ENCODE data around the gene DSTYK. TPM values are rescaled to one million over a fixed set of nuclear protein-coding genes. Genes with fewer than 3 reads are reported as not detected.

Gene DSTYK
- total and polyA plus RNA-seq, 2 donors (not counting 3 experiments of a cell fraction or from before 2014, with no cell fraction given): 3.6 to 8.7 TPM

GRCh38 chr1:205098242-205098641 lies 113.3 kb downstream of the DSTYK start:
- DNase-seq (ENCODE audit: low read depth, low spot score): no peak
- Histone ChIP-seq H3K4me3 (replicated peaks in 1 of 3; ENCODE audit: insufficient read depth in 1 of 3, low read depth in 1 of 3, low read length in 3 of 3) (no peak overlapping the region), H4K20me1 (replicated peaks; ENCODE audit: control insufficient read depth, extremely low read depth, insufficient read depth, low read length) (no peaks in the 10 kb centered on the region), H3K9ac (replicated peaks; ENCODE audit: extremely low read depth, insufficient read depth, low read length) (no peak overlapping the region), H3K9me1 (replicated peaks; ENCODE audit: control insufficient read depth, extremely low read depth, insufficient read depth, low read length) (no peaks in the 10 kb centered on the region), H3K9me3 (replicated peaks; ENCODE audit: control insufficient read depth, insufficient read depth, low read length) (no peaks in the 10 kb centered on the region), H2AFZ (ENCODE audit: low read depth, low read length) (no peak overlapping the region), H3K36me3 (ENCODE audit: control insufficient read depth in 2 of 2, extremely low read depth in 1 of 2, insufficient read depth in 2 of 2, low read length in 2 of 2) (peaks cover 22 to 33% of the 10 kb centered on the region in 2 experiments), H3K27me3 (ENCODE audit: control insufficient read depth in 2 of 2, insufficient read depth in 2 of 2, low read length in 2 of 2) (no peaks in the 10 kb centered on the region), H3K79me2 (ENCODE audit: control insufficient read depth, insufficient read depth, low read length) (no peaks in the 10 kb centered on the region), H3K4me1 (ENCODE audit: control insufficient read depth, extremely low read depth, insufficient read depth, low read length) (no peaks in the 10 kb centered on the region), H3K27ac (ENCODE audit: insufficient read depth, low read depth, low read length) (no peak overlapping the region), H3K4me2 (ENCODE audit: insufficient read depth, low read length) (no peak overlapping the region)
- no TSS peak for BruUV-seq (replicated peaks)
- FAIRE-seq: no peak
- CTCF ChIA-PET: interaction anchor here (1.9 kb wide), 1 partner anchor 36 kb away, joined by 6 read pairs; no protein-coding TSS in a partner anchor
- POLR2A ChIA-PET: no interaction called here
- TF ChIP-seq JUN (IDR thresholded peaks at IDR 0.05; ENCODE audit: borderline replicate concordance, insufficient read depth, insufficient read length, low read depth): no peak
- TF ChIP-seq GATA2 (IDR thresholded peaks at IDR 0.05; ENCODE audit: insufficient read depth, insufficient read length, low read depth, low read length): no peak
- no peak for TF ChIP-seq MAX (IDR thresholded peaks at IDR 0.05; ENCODE audit: insufficient read depth, insufficient read length)
- no peak for TF ChIP-seq MYC (IDR thresholded peaks at IDR 0.05; ENCODE audit: low read depth, low read length)
- intact Hi-C loops (cut with micrococcal nuclease) (no loop called here), dilution Hi-C loops (cut with MboI; ENCODE audit: extremely low pct_ligation_motif_present, low sequenced_read_pairs) (no loop called here)

- Histone ChIP-seq H3K9me3 (replicated peaks; ENCODE audit: control insufficient read depth, insufficient read depth, low read length) (no peaks in the 10 kb centered on the region), H2AFZ (ENCODE audit: low read depth, low read length) (no peak overlapping the region), H4K20me1 (replicated peaks; ENCODE audit: control insufficient read depth, extremely low read depth, insufficient read depth, low read length) (no peaks in the 10 kb centered on the region), H3K9ac (replicated peaks; ENCODE audit: extremely low read depth, insufficient read depth, low read length) (no peak overlapping the region), H3K4me3 (replicated peaks in 1 of 3; ENCODE audit: insufficient read depth in 1 of 3, low read depth in 1 of 3, low read length in 3 of 3) (no peak overlapping the region), H3K9me1 (replicated peaks; ENCODE audit: control insufficient read depth, extremely low read depth, insufficient read depth, low read length) (no peaks in the 10 kb centered on the region), H3K4me2 (ENCODE audit: insufficient read depth, low read length) (no peak overlapping the region), H3K27ac (ENCODE audit: insufficient read depth, low read depth, low read length) (no peak overlapping the region), H3K27me3 (ENCODE audit: control insufficient read depth in 2 of 2, insufficient read depth in 2 of 2, low read length in 2 of 2) (no peaks in the 10 kb centered on the region), H3K4me1 (ENCODE audit: control insufficient read depth, extremely low read depth, insufficient read depth, low read length) (no peaks in the 10 kb centered on the region), H3K36me3 (ENCODE audit: control insufficient read depth in 2 of 2, extremely low read depth in 1 of 2, insufficient read depth in 2 of 2, low read length in 2 of 2) (peaks cover 20 to 28% of the 10 kb centered on the region in 2 experiments), H3K79me2 (ENCODE audit: control insufficient read depth, insufficient read depth, low read length) (no peaks in the 10 kb centered on the region)
- CTCF ChIA-PET: interaction anchor here (1.0 to 1.2 kb wide), 2 partner anchors 34 to 160 kb away, joined by 4 to 5 read pairs; no protein-coding TSS in a partner anchor
- DNase-seq (ENCODE audit: low read depth, low spot score) (no peak), FAIRE-seq (no peak)
- intact Hi-C loops (cut with micrococcal nuclease): no loop called here
- BruUV-seq (replicated peaks): no TSS peak
- dilution Hi-C loops (cut with MboI; ENCODE audit: extremely low pct_ligation_motif_present, low sequenced_read_pairs): no loop called here
- TF ChIP-seq FOS (IDR thresholded peaks at IDR 0.05; ENCODE audit: borderline replicate concordance, insufficient read depth, low read length) (no peak), MYC (IDR thresholded peaks at IDR 0.05; ENCODE audit: low read depth, low read length) (no peak), EZH2 (IDR thresholded peaks at IDR 0.05; ENCODE audit: borderline replicate concordance, low read depth, low read length, severe bottlenecking) (no peak), POLR2A (IDR thresholded peaks at IDR 0.05; ENCODE audit: low read depth, low read length) (no peak), JUN (IDR thresholded peaks at IDR 0.05; ENCODE audit: borderline replicate concordance, insufficient read depth, insufficient read length, low read depth) (no peak), MAX (IDR thresholded peaks at IDR 0.05; ENCODE audit: insufficient read depth, insufficient read length) (no peak), CTCF (IDR thresholded peaks at IDR 0.05; ENCODE audit: extremely low read depth in 1 of 2, insufficient read depth in 1 of 2, low read depth in 1 of 2, low read length in 2 of 2) (no peak), GATA2 (IDR thresholded peaks at IDR 0.05; ENCODE audit: insufficient read depth, insufficient read length, low read depth, low read length) (no peak), POLR2AphosphoS5 (IDR thresholded peaks at IDR 0.05; ENCODE audit: insufficient read depth, low read depth, low read length) (no peak)
- POLR2A ChIA-PET: no interaction called here
Observed at GRCh38 chr1:205095422-205095821, 116.1 kb downstream of the DSTYK start.
